ENCODE results near the gene NOTCH3.

GRCh38 chr19:15225760-15226159 is 25.0 kb upstream of the NOTCH3 start:
- TF ChIP-seq ATF2 (CRISPR knock-in tag; IDR thresholded peaks at IDR 0.05; ENCODE audit: borderline replicate concordance, low read depth) = no peak
- TF ChIP-seq CTCF (IDR thresholded peaks at IDR 0.05) = no peak
- TF ChIP-seq IRF2 (CRISPR knock-in tag; IDR thresholded peaks at IDR 0.05; ENCODE audit: borderline replicate concordance, low read depth) = no peak
- no peak for TF ChIP-seq CREM (CRISPR knock-in tag; IDR thresholded peaks at IDR 0.05)
- TF ChIP-seq ATF6 (CRISPR knock-in tag; IDR thresholded peaks at IDR 0.05) = no peak
- TF ChIP-seq GRHL2 (CRISPR knock-in tag; IDR thresholded peaks at IDR 0.05; ENCODE audit: insufficient replicate concordance, severe bottlenecking) = no peak

Data from WTC11 (cell line).